ENCODE results near the gene VPS13C. TPM values are rescaled to one million over a fixed set of nuclear protein-coding genes. Genes with fewer than 3 reads are reported as not detected.

The VPS13C gene
- polyA plus RNA-seq, 3 donors: 31.8 to 60.6 (median 47.3) TPM

DNA sequence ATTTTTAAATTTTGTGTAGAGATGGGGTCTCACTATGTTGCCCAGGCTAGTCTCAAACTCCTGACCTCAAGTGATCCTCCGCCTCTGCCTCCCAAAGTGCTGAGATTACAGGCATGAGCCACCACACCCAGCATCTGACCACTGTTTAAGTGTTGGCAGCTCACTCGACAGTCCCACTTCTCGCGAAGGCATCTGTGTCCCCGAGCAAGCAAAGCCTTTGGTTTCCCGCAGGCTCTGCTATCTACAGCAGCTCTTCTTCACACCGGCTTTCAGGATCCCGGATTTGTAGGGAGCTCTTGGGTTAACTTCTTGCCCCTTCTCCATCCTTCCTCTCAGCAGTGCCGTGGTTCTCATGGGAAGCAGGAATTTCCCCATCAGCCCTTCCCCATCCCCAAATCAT lies 240.9 kb downstream of the VPS13C start:
- no peak for DNase-seq

GRCh38 chr15:61818801-61819200 lies 241.4 kb downstream of the VPS13C start:
- no peak for DNase-seq

GRCh38 chr15:61816856-61817255 lies 243.4 kb downstream of the VPS13C start:
- DNase-seq: no peak

- no peak for DNase-seq
Measured at GRCh38 chr15:61815356-61816083, 244.7 kb downstream of the VPS13C start.

- no peak for DNase-seq
Measured at GRCh38 chr15:61812476-61812875, 247.8 kb downstream of the VPS13C start.

- DNase-seq: no peak
Measured at GRCh38 chr15:61811952-61812351, 248.3 kb downstream of the VPS13C start.

DNA sequence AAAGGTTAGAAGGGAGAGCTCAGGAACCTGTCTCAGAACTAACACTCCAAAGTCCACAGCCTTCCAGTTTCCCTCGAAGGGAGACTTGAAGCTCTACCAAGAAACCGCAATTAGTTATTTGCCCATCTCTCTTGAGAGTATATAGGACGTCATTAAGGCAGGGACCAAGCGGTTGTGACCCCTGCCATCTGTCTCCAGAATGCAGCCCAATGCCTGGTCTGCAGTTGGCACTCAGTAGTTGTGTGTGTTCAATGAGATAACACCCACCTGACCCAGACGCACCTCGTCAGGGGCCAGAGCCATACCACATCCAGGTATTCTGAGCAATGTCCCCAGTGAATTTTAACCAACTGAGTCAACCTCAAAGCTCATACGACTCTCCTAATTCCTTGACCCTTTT lies 251.0 kb downstream of the VPS13C start:
- no peak for DNase-seq

- no peak for DNase-seq
Measured at GRCh38 chr15:61807281-61807929, 252.8 kb downstream of the VPS13C start.

Other genes starting within 250 kb of the VPS13C start
- gene C2CD4A, start 6.5 kb upstream of the VPS13C start, polyA plus RNA-seq (ENCODE audit: insufficient read length in 3 of 3): under 1 TPM; 0.28 to 0.40 (median 0.30) TPM
- under 1 TPM; 0.47 to 0.94 (median 0.88) TPM for gene C2CD4B, start 104.8 kb upstream of the VPS13C start, polyA plus RNA-seq (ENCODE audit: insufficient read length in 3 of 3)